Left lung (tissue), 10 donors: Measurements from ENCODE around the gene RHOXF1. TPM values are rescaled to one million over a fixed set of nuclear protein-coding genes. Genes with fewer than 3 reads are reported as not detected.
"Not testable (repeated sequence)": the region's sequence is repeated elsewhere in the genome, so short reads cannot be mapped to it uniquely, and the experiment has no call there.

Source experiments
- ATAC-seq: fragments of 200-7000 bp; cut with Tn5 transposase; one replicate; pipeline ENCODE4 v1.9.1; 2020; ENCODE audit warnings: moderate library complexity
- DNase-seq, 4 donors: peaks; one replicate each; pipeline ENCODE4 v3.0.0-alpha.2; 2013 to 2020
- H3K27ac ChIP-seq, 2 donors: fragments of 200-600 bp; sonication (generic) in 1 of 2; one replicate each; pipeline versions ENCODE4 v1.5.0 to v1.8.0; 2020 to 2021
- H3K27me3 ChIP-seq, 2 donors: fragments of 200-600 bp; sonication (generic) in 1 of 2; one replicate each; pipeline versions ENCODE4 v1.5.0 to v1.8.0; 2020 to 2021
- H3K36me3 ChIP-seq, 2 donors: fragments of 200-600 bp; sonication (generic) in 1 of 2; one replicate each; pipeline versions ENCODE4 v1.5.0 to v1.8.0; 2020 to 2021
- H3K4me1 ChIP-seq, 2 donors: fragments of 200-600 bp; one replicate each; pipeline ENCODE4 v1.8.0; 2021
- H3K4me3 ChIP-seq, 2 donors: fragments of 200-600 bp; sonication (generic) in 1 of 2; one replicate each; pipeline versions ENCODE4 v1.5.0 to v1.8.0; 2020 to 2021; ENCODE audit warnings: mild to moderate bottlenecking in 1 of 2
- H3K9me3 ChIP-seq, 2 donors: fragments of 200-600 bp; sonication (generic) in 1 of 2; one replicate each; pipeline versions ENCODE4 v1.5.0 to v1.8.0; 2020 to 2021
- CTCF ChIP-seq, 2 donors: fragments of 200-600 bp; sonication (generic) in 1 of 2; IDR thresholded peaks; one replicate each; pipeline versions ENCODE4 v1.5.0 to v1.8.0; 2021; ENCODE audit warnings: antibody characterized with exemption in 2 of 2
- intact Hi-C, 2 donors: fragments of 100-400 bp; cut with DNase I; formaldehyde crosslinking; loops; one replicate each; pipeline versions ENCODE4 v1.11.2 to v1.14.2; 2022
- polyA plus RNA-seq, 6 donors: library from polyadenylated mRNA; unstranded; fragments of 120-200 nt; gene quantifications; one replicate each; pipeline ENCODE4 v1.2.1, GENCODE V29; 2013; ENCODE audit not compliant: insufficient read length in 6 of 6
- total RNA-seq, 2 donors: library from RNA; stranded (reverse); fragmentation: NEBNext Ultra II Directional; extraction: Animal tissue kit (Norgen Biotek cat#: 25700); gene quantifications; one replicate each; pipeline ENCODE4 v1.2.1, GENCODE V29; 2021
- donor health status: DM: no; HTN: yes; CAD: no.
- donor health status: DM: no; HTN: no; CAD: no.

RHOXF1 gene
- total and polyA plus RNA-seq, 8 donors = 0.39 to 1.2 (median 0.95) TPM; not detected in 2

GRCh38 chrX:120090208-120090607 is 25.5 kb downstream of the RHOXF1 start:
- Histone ChIP-seq H3K36me3 (no peaks in the 10 kb centered on the region), H3K4me1 (no peaks in the 10 kb centered on the region), H3K27me3 (peaks cover 0 to 3% of the 10 kb centered on the region in 2 donors), H3K27ac (no peak overlapping the region), H3K4me3 (no peak overlapping the region), H3K9me3 (no peaks in the 10 kb centered on the region)
- ATAC-seq (no peak), DNase-seq (no peak)
- no peak for TF ChIP-seq CTCF (IDR thresholded peaks at IDR 0.05)
- intact Hi-C loops = no loop called here

GRCh38 chrX:120087289-120088017 is 28.3 kb downstream of the RHOXF1 start:
- DNase-seq (no peak), ATAC-seq (no peak)
- no peak overlapping the region for H3K27ac ChIP-seq
- H3K9me3 ChIP-seq = no peaks in the 10 kb centered on the region
- no peaks in the 10 kb centered on the region for H3K36me3 ChIP-seq
- no peak for TF ChIP-seq CTCF (IDR thresholded peaks at IDR 0.05)
- no peaks in the 10 kb centered on the region for H3K4me1 ChIP-seq
- no peaks in the 10 kb centered on the region for H3K27me3 ChIP-seq
- no peak overlapping the region for H3K4me3 ChIP-seq
- intact Hi-C loops = no loop called here

GRCh38 chrX:120085553-120086185 is 30.0 kb downstream of the RHOXF1 start:
- H3K27me3 ChIP-seq, DNase-seq, H3K27ac ChIP-seq, H3K4me1 ChIP-seq, H3K9me3 ChIP-seq, H3K4me3 ChIP-seq, intact Hi-C loops, H3K36me3 ChIP-seq: not testable (repeated sequence)
- ATAC-seq = peak; percentile 77

GRCh38 chrX:120077590-120077989 is 38.1 kb downstream of the RHOXF1 start, which contains the start of gene RHOXF2B:
TSS of gene RHOXF2B (minus strand) at chrX:120077690. CDS start at chrX:120077552, 138 bp downstream.
- H3K27me3 ChIP-seq, H3K9me3 ChIP-seq, intact Hi-C loops, DNase-seq, H3K27ac ChIP-seq, H3K4me1 ChIP-seq, H3K36me3 ChIP-seq, ATAC-seq, H3K4me3 ChIP-seq: not testable (repeated sequence)

GRCh38 chrX:120066169-120066568 is 49.5 kb downstream of the RHOXF1 start:
- H3K27me3 ChIP-seq, H3K36me3 ChIP-seq, intact Hi-C loops, H3K4me3 ChIP-seq, ATAC-seq, H3K9me3 ChIP-seq, H3K4me1 ChIP-seq, H3K27ac ChIP-seq, DNase-seq: not testable (repeated sequence)

Other genes starting within 250 kb of the RHOXF1 start
- 10 to 100 TPM; 10.2 to 11.2 TPM for gene RNF113A, start 244.2 kb downstream of the RHOXF1 start, total RNA-seq
- 10 to 100 TPM; 10.2 to 13.3 (median 11.9) TPM for gene RNF113A, start 244.2 kb downstream of the RHOXF1 start, polyA plus RNA-seq
- 10 to 100 TPM; 81.7 to 91.9 TPM for gene NDUFA1, start 244.1 kb downstream of the RHOXF1 start, total RNA-seq
- 10 to 100 TPM; 77.8 to 90.4 (median 85.5) TPM for gene NDUFA1, start 244.1 kb downstream of the RHOXF1 start, polyA plus RNA-seq
- gene AKAP14, start 220.0 kb downstream of the RHOXF1 start, total RNA-seq = 1 to 10 TPM in 1 of 2 donors, not detected in 1; 2.7 TPM
- gene AKAP14, start 220.0 kb downstream of the RHOXF1 start, polyA plus RNA-seq = 1 to 10 TPM in 5 of 6 donors, under 1 TPM in 1; 0.81 to 4.8 (median 3.3) TPM
- 1 to 10 TPM; 6.6 to 6.9 TPM for gene NKAP, start 172.2 kb downstream of the RHOXF1 start, total RNA-seq
- 10 to 100 TPM; 13.4 to 15.8 (median 14.7) TPM for gene NKAP, start 172.2 kb downstream of the RHOXF1 start, polyA plus RNA-seq
- not detected for gene RHOXF2B, start 38.2 kb downstream of the RHOXF1 start, total RNA-seq
- under 1 TPM; 0.08 to 0.23 (median 0.14) TPM for gene RHOXF2B, start 38.2 kb downstream of the RHOXF1 start, polyA plus RNA-seq
- gene RHOXF2, start 42.7 kb upstream of the RHOXF1 start, total RNA-seq = not detected
- gene RHOXF2, start 42.7 kb upstream of the RHOXF1 start, polyA plus RNA-seq = under 1 TPM in 1 of 6 donors, not detected in 5; 0.18 TPM
- 10 to 100 TPM; 15.2 to 15.8 TPM for gene ZBTB33, start 134.9 kb upstream of the RHOXF1 start, total RNA-seq
- gene ZBTB33, start 134.9 kb upstream of the RHOXF1 start, polyA plus RNA-seq = 10 to 100 TPM; 19.0 to 23.5 (median 21.9) TPM
- 1 to 10 TPM; 1.0 to 1.8 TPM for gene TMEM255A, start 195.5 kb upstream of the RHOXF1 start, total RNA-seq
- 1 to 10 TPM in 4 of 6 donors, under 1 TPM in 2; 0.58 to 1.9 (median 1.4) TPM for gene TMEM255A, start 195.5 kb upstream of the RHOXF1 start, polyA plus RNA-seq
- not detected for gene ATP1B4, start 246.2 kb upstream of the RHOXF1 start, total RNA-seq
- under 1 TPM in 3 of 6 donors, not detected in 3; 0.04 to 0.08 (median 0.04) TPM for gene ATP1B4, start 246.2 kb upstream of the RHOXF1 start, polyA plus RNA-seq